A549 treated with Hydrocortisone at 1 μM for 4 hours (cell line): ENCODE measurements around the gene SENP2. TPM values are rescaled to one million over a fixed set of nuclear protein-coding genes. Genes with fewer than 3 reads are reported as not detected.

Experiments
- total RNA-seq: library from RNA; stranded (reverse); fragments of 200-300 nt; extraction: Qiagen RNA extraction; gene quantifications from 5 replicates; pipeline ENCODE4 v1.2.3, GENCODE V29; 2022

The SENP2 gene
- 17.3 to 31.2 TPM (median 22.2 TPM) in 5 replicates for total RNA-seq

DNA sequence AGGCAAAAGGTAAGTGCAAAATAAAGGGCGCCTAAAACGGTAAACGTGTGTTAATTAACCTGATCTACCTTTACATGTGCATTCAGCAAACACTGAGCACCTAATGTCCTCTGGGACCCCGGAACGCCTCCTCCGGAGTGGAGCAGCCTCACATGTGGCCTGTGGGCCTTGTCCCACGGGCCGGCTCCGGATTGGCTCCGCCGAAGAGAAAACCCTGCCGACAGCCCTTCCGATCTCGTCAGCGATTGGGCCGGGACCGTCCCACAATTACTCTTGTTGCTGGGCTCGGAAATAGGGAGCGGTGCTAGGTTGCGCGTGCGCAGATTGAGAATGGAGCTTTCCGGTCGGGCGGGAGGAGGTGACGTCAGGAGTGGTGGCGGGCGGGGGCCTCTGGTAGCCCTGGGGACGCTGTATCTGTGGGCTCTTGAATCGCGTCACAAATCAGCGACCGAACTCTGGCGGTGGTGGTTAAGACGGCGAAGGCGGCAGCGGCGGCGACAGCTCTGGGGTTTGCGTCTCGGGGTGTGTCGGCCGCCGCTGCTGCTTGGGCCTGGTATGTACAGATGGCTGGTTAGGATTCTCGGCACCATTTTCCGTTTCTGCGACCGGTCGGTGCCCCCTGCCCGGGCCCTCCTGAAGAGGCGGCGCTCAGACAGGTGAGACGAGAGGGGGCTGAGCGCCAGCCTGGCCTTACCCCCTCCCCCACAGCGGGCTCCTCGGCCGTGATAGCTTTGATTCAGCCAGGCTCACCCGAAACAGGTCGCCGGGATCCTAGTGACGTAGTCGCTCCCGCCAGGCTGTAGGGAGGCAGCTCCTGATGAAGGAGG, at the start of gene SENP2:
Gene SENP2, plus strand, starts transcription at position 437 of the 827 bp plus-strand sequence. Its CDS starts 119 bp downstream, at position 556.

GRCh38 chr3:185552358-185552877, 33.7 kb upstream of the SENP2 start, which contains the start of gene LIPH:
TSS of gene LIPH (minus strand) at chr3:185552588. CDS start at chr3:185552471, 117 bp downstream.

Other genes starting within 250 kb of the SENP2 start
- gene MAP3K13, start 223.2 kb upstream of the SENP2 start, total RNA-seq: 12.8 to 15.4 TPM (median 13.2 TPM) in 5 replicates
- 21.4 to 23.4 TPM (median 22.3 TPM) in 5 replicates for gene TMEM41A, start 87.3 kb upstream of the SENP2 start, total RNA-seq
- 4.8 to 7.6 TPM (median 5.5 TPM) in 5 replicates for gene LIPH, start 33.7 kb upstream of the SENP2 start, total RNA-seq
- 10.7 to 14.9 TPM (median 12.9 TPM) in 5 replicates for gene IGF2BP2, start 238.7 kb downstream of the SENP2 start, total RNA-seq